B cell (primary cell): ENCODE results near the gene FUBP3.

ENCODE experiments used
- EZH2 ChIP-seq: IDR thresholded peaks from 2 replicates; pipeline ENCODE4 v1.6.1; 2012; ENCODE audit warnings: borderline replicate concordance, low read depth, mild to moderate bottlenecking, moderate library complexity, low read length; ENCODE audit not compliant: insufficient read depth, poor library complexity, severe bottlenecking
- TF ChIP-seq, protein P1 (sequence below): fragments of 200-600 bp; IDR thresholded peaks from one replicate; pipeline ENCODE4 v1.8.0; 2022; ENCODE audit warnings: antibody characterized with exemption, mild to moderate bottlenecking

DNA sequence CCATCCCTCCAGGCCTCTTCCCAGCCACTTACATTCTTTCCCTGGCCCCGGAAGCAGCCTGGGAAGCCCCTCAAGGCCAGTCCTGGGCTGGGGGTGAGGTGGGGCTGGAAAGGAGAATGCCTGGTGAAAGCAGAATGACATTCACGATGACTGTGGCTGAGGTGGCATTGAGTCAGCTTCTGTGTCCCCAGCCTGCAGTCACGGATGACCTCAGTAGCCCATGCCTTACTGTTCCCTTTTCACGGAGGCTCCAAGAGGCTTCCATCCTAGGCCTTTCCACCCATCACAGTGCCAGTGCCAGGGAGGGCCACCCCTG, 87.7 kb downstream of the FUBP3 start:
- TF ChIP-seq, protein P1, sequence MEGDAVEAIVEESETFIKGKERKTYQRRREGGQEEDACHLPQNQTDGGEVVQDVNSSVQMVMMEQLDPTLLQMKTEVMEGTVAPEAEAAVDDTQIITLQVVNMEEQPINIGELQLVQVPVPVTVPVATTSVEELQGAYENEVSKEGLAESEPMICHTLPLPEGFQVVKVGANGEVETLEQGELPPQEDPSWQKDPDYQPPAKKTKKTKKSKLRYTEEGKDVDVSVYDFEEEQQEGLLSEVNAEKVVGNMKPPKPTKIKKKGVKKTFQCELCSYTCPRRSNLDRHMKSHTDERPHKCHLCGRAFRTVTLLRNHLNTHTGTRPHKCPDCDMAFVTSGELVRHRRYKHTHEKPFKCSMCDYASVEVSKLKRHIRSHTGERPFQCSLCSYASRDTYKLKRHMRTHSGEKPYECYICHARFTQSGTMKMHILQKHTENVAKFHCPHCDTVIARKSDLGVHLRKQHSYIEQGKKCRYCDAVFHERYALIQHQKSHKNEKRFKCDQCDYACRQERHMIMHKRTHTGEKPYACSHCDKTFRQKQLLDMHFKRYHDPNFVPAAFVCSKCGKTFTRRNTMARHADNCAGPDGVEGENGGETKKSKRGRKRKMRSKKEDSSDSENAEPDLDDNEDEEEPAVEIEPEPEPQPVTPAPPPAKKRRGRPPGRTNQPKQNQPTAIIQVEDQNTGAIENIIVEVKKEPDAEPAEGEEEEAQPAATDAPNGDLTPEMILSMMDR: no peak
- TF ChIP-seq EZH2: no peak
